ENCODE results near the gene FCSK.

DNA sequence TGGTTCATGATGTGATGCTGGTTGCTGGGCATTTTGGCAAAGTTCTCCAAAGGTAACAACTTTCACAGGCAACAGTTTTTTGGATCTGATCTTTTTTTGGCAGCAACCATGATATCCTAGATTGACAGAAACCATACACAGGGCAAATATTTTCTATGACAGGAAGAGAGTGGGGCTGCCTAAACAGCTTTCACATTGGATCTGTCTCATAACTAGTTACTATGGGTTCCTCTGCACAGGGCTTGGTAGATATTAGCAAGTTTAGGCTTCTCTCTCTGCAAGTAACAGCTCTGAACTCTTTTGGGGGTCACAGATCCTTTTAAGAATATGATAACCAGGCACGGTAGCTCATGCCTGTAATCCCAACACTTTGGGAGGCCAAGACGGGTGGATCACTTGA is 40.4 kb downstream of the FCSK start:
- TF ChIP-seq, protein P1, sequence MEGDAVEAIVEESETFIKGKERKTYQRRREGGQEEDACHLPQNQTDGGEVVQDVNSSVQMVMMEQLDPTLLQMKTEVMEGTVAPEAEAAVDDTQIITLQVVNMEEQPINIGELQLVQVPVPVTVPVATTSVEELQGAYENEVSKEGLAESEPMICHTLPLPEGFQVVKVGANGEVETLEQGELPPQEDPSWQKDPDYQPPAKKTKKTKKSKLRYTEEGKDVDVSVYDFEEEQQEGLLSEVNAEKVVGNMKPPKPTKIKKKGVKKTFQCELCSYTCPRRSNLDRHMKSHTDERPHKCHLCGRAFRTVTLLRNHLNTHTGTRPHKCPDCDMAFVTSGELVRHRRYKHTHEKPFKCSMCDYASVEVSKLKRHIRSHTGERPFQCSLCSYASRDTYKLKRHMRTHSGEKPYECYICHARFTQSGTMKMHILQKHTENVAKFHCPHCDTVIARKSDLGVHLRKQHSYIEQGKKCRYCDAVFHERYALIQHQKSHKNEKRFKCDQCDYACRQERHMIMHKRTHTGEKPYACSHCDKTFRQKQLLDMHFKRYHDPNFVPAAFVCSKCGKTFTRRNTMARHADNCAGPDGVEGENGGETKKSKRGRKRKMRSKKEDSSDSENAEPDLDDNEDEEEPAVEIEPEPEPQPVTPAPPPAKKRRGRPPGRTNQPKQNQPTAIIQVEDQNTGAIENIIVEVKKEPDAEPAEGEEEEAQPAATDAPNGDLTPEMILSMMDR (conservative IDR thresholded peaks at IDR 0.05) = no peak
- no peak for TF ChIP-seq ZFX (IDR thresholded peaks at IDR 0.05)

Measured in C4-2B (cell line).